Effector memory CD8-positive, alpha-beta T cell (primary cell): ENCODE data around the gene KCNS3.

Experiments used
- ATAC-seq: fragments of 150-1000 bp; cut with Tn5 transposase; replicated peaks from 2 replicates; pipeline ENCODE4 v1.10.0; 2021; ENCODE audit warnings: mild to moderate bottlenecking, moderate library complexity
- DNase-seq, 3 experiments: peaks; one replicate each; pipeline ENCODE4 v3.0.0; 2021
- H3K27ac Mint-ChIP-seq, 2 donors: one replicate each; pipeline ENCODE4 v1.8.0; 2022; ENCODE audit warnings: mild to moderate bottlenecking in 2 of 2, mixed read lengths in 2 of 2, moderate library complexity in 2 of 2
- H3K27me3 Mint-ChIP-seq, 2 donors: one replicate each; pipeline ENCODE4 v1.8.0; 2022; ENCODE audit warnings: mixed read lengths in 2 of 2
- H3K36me3 Mint-ChIP-seq: one replicate; pipeline ENCODE4 v1.8.0; 2022; ENCODE audit warnings: mild to moderate bottlenecking, moderate library complexity, mixed read lengths; ENCODE audit not compliant: insufficient read depth
- H3K4me1 Mint-ChIP-seq, 2 donors: one replicate each; pipeline ENCODE4 v1.8.0; 2022; ENCODE audit warnings: low read depth in 2 of 2, mixed read lengths in 2 of 2
- H3K4me3 Mint-ChIP-seq, 2 donors: one replicate each; pipeline ENCODE4 v1.8.0; 2022; ENCODE audit warnings: mild to moderate bottlenecking in 2 of 2, mixed read lengths in 2 of 2, moderate library complexity in 2 of 2
- H3K9me3 Mint-ChIP-seq, 2 donors: one replicate each; pipeline ENCODE4 v1.8.0; 2022; ENCODE audit warnings: mixed read lengths in 2 of 2
- total RNA-seq, 9 experiments: gene quantifications; one replicate each; lab custom pipeline; 2026; lab: John Stamatoyannopoulos, UW

KCNS3 gene
- 0 to 0.36 (median 0) reads per million in 9 experiments for total RNA-seq

DNA sequence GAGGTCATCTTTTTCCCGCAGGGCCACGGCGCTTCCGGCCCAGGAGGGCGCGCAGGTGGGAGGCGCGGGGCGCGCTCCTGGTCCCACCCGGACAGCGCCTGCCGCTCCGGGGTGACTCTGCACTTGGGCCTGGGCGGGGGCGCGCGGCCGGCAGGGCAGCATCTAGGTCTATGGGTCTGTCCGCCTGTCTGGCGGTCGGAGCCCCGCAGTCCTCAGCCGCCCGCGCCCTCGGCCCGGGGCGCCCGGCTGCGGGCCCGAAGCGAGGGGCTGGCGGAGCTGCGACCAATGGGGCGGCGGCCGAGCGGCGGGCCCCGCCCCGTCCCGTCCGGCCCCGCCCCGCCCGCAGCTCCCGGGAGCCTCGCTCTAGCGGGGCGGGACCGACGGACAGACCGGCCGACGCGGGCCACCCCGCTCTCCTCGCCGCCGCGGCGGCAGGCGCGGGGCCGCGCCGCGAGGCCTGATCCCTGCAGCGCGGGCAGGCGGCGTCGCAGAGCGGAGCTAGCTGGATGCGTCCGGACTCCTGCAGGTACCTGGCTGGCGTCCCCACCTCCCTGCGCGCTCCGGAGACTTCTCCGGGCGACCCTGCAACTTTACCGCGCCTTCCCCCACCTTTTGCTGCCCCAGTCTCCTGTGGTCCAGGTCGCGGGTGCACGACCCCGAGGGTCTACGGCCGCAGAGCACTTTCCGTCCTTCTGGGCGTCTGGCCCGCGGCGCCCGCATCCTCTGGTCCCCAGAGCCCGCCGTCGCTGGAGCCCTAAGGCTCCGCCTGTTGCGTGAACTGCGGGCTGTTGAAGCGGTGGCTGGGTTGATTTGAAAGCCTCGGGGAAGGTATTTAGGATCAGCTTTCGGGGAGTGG, at the start of gene KCNS3:
TSS of gene KCNS3 (plus strand) at position 387 of the 856 bp plus-strand sequence. CDS start 52,342 bp downstream, outside the sequence.
- H3K36me3 Mint-ChIP-seq, result no peaks in the 10 kb centered on the region
- DNase-seq (no peak), ATAC-seq (peak; percentile 31)
- H3K27me3 Mint-ChIP-seq, result peaks cover 69 to 83% of the 10 kb centered on the region in 2 donors
- peaks cover 4 to 13% of the 10 kb centered on the region in 2 donors for H3K4me1 Mint-ChIP-seq
- peaks cover 0 to 3% of the 10 kb centered on the region in 2 donors for H3K9me3 Mint-ChIP-seq
- H3K27ac Mint-ChIP-seq, result no peak within 1 kb of the TSS
- H3K4me3 Mint-ChIP-seq, result peak within 1 kb of the TSS; percentile 61 to 67

DNA sequence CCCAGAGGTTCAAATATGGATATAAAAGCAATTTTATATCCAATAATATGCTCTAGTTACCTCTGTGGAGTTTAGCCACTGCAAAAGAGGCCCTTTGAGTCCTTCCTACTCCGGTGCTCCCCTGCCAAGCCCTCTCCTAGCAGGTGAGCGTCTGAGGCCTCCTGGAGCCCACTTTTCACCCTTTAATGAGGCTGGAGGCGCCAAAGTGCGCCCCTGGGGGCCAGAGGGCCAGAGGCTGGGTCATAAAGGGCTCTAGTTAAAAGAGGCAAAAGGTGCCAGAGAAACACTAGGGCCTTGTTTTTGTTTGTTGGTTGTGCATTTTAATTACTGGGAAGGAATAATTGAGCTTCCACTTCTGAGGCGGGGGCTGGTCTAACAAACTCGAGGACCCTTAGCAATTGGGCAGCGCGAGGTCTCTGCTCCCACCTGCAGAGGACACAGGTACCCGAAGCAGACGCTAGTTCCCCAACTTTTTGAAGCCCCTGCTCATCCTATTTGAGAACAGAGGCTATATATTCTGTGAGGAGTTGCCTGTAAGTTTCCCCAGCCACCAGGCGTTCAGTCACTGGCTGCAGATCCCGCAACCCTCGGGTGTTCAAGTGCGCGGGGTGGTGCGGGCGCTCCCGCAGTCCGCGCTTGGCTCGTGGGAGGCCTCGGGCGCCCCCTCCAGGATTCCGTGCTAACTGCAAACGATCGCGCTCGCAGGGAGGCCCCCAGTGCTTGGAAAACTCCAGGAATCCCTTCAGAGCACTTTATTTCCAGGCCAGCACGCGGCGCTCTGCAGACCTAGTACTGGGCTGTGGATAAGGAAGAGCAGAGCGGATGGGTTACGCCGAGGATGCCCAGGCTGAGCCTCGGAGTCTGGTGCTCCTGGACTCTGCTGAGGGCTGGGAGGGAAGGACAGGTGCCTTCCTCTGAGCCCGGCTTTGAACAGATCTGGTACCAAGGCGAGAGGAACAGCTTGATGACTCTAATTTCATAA, 48.1 kb upstream of the KCNS3 start:
- H3K4me1 Mint-ChIP-seq, result peaks cover 4% of the 10 kb centered on the region in 2 donors
- H3K27ac Mint-ChIP-seq, result no peak overlapping the region
- peaks cover 3% of the 10 kb centered on the region for H3K36me3 Mint-ChIP-seq
- DNase-seq (peak in 2 of 3 experiments; percentile 2 to 8), ATAC-seq (no peak)
- no peak overlapping the region for H3K4me3 Mint-ChIP-seq
- H3K9me3 Mint-ChIP-seq, result no peaks in the 10 kb centered on the region
- H3K27me3 Mint-ChIP-seq, result peaks cover 42 to 47% of the 10 kb centered on the region in 2 donors

DNA sequence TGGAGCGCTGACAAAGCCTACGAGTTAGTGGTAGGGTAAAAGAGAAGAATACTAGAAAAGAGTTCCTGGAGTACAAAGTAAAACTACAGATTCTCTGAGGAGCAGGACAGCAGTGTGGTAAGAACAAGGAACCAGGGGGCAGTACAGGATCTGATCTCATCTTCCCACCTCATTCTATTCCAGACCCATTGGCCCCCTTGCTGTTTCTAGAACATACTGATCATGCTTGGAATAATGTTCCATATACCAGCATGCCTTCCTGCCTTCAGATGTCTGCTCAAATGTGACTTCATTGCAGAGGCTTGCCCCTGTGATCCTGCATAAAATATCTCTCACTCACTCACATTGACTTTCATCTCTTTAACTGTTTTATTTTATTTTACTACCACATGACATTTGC, 43.0 kb upstream of the KCNS3 start:
- DNase-seq, result no peak
- no peak for ATAC-seq
- H3K27me3 Mint-ChIP-seq, result peaks cover 15 to 26% of the 10 kb centered on the region in 2 donors

DNA sequence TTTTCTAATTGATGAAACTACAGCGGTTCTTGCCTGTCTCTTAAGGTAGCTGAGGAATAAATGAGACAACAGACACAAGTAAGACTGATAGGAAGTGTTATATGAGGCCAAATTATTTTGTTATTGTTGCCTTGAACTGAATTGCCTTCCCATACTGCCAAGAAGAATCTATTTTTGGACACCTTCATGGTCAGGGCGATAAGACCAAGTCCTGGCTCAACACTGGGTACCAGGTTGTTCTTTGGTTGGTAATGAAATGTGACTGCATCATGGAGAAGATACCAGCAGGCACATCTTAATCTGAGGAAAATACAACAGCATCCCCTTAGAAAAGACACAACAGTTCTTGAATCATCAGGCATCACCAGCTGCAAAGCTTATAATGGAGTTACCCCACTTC, 38.5 kb upstream of the KCNS3 start:
- peaks cover 9 to 19% of the 10 kb centered on the region in 2 donors for H3K27me3 Mint-ChIP-seq
- H3K9me3 Mint-ChIP-seq, result peaks cover 0 to 2% of the 10 kb centered on the region in 2 donors
- no peak overlapping the region for H3K4me3 Mint-ChIP-seq
- DNase-seq (no peak), ATAC-seq (no peak)
- H3K27ac Mint-ChIP-seq, result no peak overlapping the region
- H3K36me3 Mint-ChIP-seq, result no peaks in the 10 kb centered on the region
- no peaks in the 10 kb centered on the region for H3K4me1 Mint-ChIP-seq

More for the DNA sequence above, 43.0 kb upstream of the KCNS3 start:
- Mint-ChIP-seq H3K27ac (no peak overlapping the region), H3K36me3 (no peaks in the 10 kb centered on the region), H3K4me1 (peaks cover 3% of the 10 kb centered on the region in 2 donors), H3K9me3 (no peaks in the 10 kb centered on the region), H3K4me3 (no peak overlapping the region)

DNA sequence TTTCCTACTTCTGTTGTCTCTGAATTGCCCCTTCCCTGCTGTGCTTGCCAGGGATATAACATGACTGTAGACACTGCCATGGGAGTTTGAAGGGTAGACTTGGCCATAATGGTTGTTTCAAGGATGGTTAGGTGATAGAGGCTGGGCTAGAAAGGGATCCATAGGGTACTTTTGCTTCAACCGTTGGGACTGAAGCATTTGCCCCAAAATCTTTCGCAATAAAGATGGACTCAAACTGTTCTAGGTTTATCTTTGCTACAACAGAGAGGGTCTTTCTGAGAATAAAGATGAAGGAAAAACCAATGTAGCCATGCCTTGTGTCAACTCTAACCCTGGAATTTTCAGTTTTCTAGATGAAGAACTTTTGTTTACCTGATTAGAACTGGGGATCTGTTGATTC, 35.0 kb upstream of the KCNS3 start:
- Mint-ChIP-seq H3K27ac (no peak overlapping the region), H3K9me3 (peaks cover 0 to 2% of the 10 kb centered on the region in 2 donors), H3K4me1 (no peaks in the 10 kb centered on the region), H3K27me3 (peaks cover 2 to 5% of the 10 kb centered on the region in 2 donors), H3K4me3 (no peak overlapping the region), H3K36me3 (no peaks in the 10 kb centered on the region)
- no peak for DNase-seq
- no peak for ATAC-seq

GRCh38 chr2:17845806-17846205, 32.7 kb upstream of the KCNS3 start:
- no peak for DNase-seq
- H3K9me3 Mint-ChIP-seq, result peaks cover 0 to 2% of the 10 kb centered on the region in 2 donors
- H3K4me3 Mint-ChIP-seq, result no peak overlapping the region
- H3K27me3 Mint-ChIP-seq, result peaks cover 4 to 10% of the 10 kb centered on the region in 2 donors
- H3K4me1 Mint-ChIP-seq, result no peaks in the 10 kb centered on the region
- no peaks in the 10 kb centered on the region for H3K36me3 Mint-ChIP-seq
- ATAC-seq, result no peak
- H3K27ac Mint-ChIP-seq, result no peak overlapping the region

DNA sequence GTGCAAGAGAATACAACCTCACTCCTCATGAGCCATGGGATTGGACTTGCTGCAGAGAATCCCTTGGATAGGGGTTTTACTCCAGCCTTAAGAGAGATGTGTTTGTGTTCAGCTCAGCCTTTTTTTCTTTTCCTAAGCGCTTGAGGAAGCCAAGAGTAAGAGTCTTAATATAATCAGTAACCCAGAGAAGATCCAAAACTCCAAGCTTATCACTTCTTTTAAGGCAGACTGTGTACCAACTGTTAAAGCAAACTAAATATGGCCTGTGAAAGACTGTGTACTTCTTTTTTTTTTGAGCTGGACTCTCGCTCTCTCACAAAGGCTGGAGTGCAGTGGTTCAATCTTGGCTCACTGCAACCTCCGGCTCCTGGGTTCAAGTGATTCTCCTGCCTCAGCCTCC, 31.8 kb upstream of the KCNS3 start:
- H3K4me3 Mint-ChIP-seq, result no peak overlapping the region
- DNase-seq (no peak), ATAC-seq (no peak)
- no peaks in the 10 kb centered on the region for H3K4me1 Mint-ChIP-seq
- H3K36me3 Mint-ChIP-seq, result no peaks in the 10 kb centered on the region
- H3K9me3 Mint-ChIP-seq, result peaks cover 0 to 2% of the 10 kb centered on the region in 2 donors
- peaks cover 4 to 10% of the 10 kb centered on the region in 2 donors for H3K27me3 Mint-ChIP-seq
- no peak overlapping the region for H3K27ac Mint-ChIP-seq

DNA sequence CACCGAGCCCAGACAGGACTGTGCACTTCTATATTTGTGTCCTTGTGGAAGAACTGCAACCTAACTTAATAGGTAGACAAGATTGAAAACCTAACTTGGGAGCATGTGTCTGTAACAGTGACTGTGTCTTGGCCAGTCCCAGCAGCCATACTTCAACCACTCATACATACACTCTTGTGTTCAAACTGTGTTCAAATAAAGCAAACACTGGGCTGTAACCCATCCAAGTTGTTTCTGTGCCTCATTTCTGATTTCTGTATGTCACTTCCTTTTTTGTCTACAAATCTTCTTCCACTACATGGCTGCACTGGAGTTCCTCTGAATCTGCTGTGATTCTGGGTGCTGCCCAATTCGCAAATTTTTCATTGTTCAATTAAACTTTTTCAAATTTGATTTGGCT, 31.2 kb upstream of the KCNS3 start:
- H3K4me1 Mint-ChIP-seq, result no peaks in the 10 kb centered on the region
- H3K4me3 Mint-ChIP-seq, result no peak overlapping the region
- DNase-seq (no peak), ATAC-seq (no peak)
- peaks cover 4 to 10% of the 10 kb centered on the region in 2 donors for H3K27me3 Mint-ChIP-seq
- H3K27ac Mint-ChIP-seq, result no peak overlapping the region
- H3K9me3 Mint-ChIP-seq, result peaks cover 0 to 2% of the 10 kb centered on the region in 2 donors
- H3K36me3 Mint-ChIP-seq, result no peaks in the 10 kb centered on the region

DNA sequence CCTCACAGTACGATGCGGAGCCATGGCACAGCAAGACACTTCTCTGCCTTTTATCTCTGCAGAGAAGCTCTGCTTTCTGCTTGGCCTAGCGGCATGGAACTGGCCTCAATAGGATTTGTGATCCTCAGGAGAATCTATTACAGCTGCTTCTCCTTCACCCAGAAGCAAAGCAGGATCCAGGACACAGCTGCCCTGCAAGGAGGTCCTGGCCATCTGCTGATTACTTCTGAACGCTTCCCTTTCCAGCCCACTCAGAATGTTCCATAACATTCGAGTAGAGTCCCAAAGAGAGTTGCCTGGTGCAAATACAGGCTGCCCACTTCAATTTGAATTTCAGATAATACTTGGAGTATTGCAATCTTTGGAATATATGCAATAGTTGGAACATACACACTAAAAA, 29.2 kb upstream of the KCNS3 start:
- DNase-seq, result no peak
- no peak for ATAC-seq
- no peaks in the 10 kb centered on the region for H3K4me1 Mint-ChIP-seq
- peaks cover 2% of the 10 kb centered on the region for H3K36me3 Mint-ChIP-seq
- no peak overlapping the region for H3K4me3 Mint-ChIP-seq
- H3K9me3 Mint-ChIP-seq, result no peaks in the 10 kb centered on the region
- H3K27me3 Mint-ChIP-seq, result peaks cover 5 to 25% of the 10 kb centered on the region in 2 donors
- no peak overlapping the region for H3K27ac Mint-ChIP-seq

GRCh38 chr2:17850151-17850550, 28.3 kb upstream of the KCNS3 start:
- no peak overlapping the region for H3K27ac Mint-ChIP-seq
- H3K4me1 Mint-ChIP-seq, result no peaks in the 10 kb centered on the region
- peaks cover 2% of the 10 kb centered on the region for H3K36me3 Mint-ChIP-seq
- no peak overlapping the region for H3K4me3 Mint-ChIP-seq
- H3K9me3 Mint-ChIP-seq, result no peaks in the 10 kb centered on the region
- ATAC-seq (no peak), DNase-seq (no peak)
- peaks cover 5 to 25% of the 10 kb centered on the region in 2 donors for H3K27me3 Mint-ChIP-seq

- Mint-ChIP-seq H3K27me3 (peaks cover 12 to 25% of the 10 kb centered on the region in 2 donors), H3K9me3 (no peaks in the 10 kb centered on the region), H3K27ac (no peak overlapping the region), H3K4me1 (no peaks in the 10 kb centered on the region), H3K4me3 (no peak overlapping the region), H3K36me3 (peaks cover 2% of the 10 kb centered on the region)
- no peak for ATAC-seq
- DNase-seq, result no peak
These were observed 26.5 kb upstream of the KCNS3 start for GRCh38 chr2:17851731-17852585.

GRCh38 chr2:17853799-17854198, 24.7 kb upstream of the KCNS3 start:
- ATAC-seq (no peak), DNase-seq (no peak)
- peaks cover 29% of the 10 kb centered on the region in 2 donors for H3K27me3 Mint-ChIP-seq

More at GRCh38 chr2:17853799-17854198, 24.7 kb upstream of the KCNS3 start:
- no peaks in the 10 kb centered on the region for H3K4me1 Mint-ChIP-seq
- no peaks in the 10 kb centered on the region for H3K9me3 Mint-ChIP-seq
- peaks cover 2% of the 10 kb centered on the region for H3K36me3 Mint-ChIP-seq
- no peak overlapping the region for H3K27ac Mint-ChIP-seq
- no peak overlapping the region for H3K4me3 Mint-ChIP-seq
